HepG2 (cell line): ENCODE data around the gene OVCA2. TPM values are rescaled to one million over a fixed set of nuclear protein-coding genes. Genes with fewer than 3 reads are reported as not detected.

Source experiments
- DNMT1 ChIP-seq: sonication (generic); formaldehyde crosslinking; IDR thresholded peaks from 2 replicates; pipeline ENCODE4 v1.5.1; 2020; ENCODE audit warnings: mild to moderate bottlenecking, missing genetic modification reagents
- IRF9 ChIP-seq: sonication (generic); formaldehyde crosslinking; IDR thresholded peaks from 2 replicates; pipeline ENCODE4 v1.8.0; 2022; ENCODE audit warnings: missing genetic modification reagents, mild to moderate bottlenecking, borderline replicate concordance
- MXD4 ChIP-seq: IDR thresholded peaks from 2 replicates; pipeline ENCODE4 v1.6.1; 2016; ENCODE audit warnings: mild to moderate bottlenecking, missing biosample characterization, missing genetic modification reagents
- PAWR ChIP-seq: sonication (generic); formaldehyde crosslinking; IDR thresholded peaks from 2 replicates; pipeline ENCODE4 v1.4.0; 2020; ENCODE audit warnings: missing genetic modification reagents, mild to moderate bottlenecking, borderline replicate concordance
- RBFOX2 ChIP-seq: fragments of 200-400 bp; formaldehyde crosslinking; IDR thresholded peaks from 2 replicates; pipeline ENCODE4 v1.6.1; 2017; ENCODE audit warnings: low read depth, mild to moderate bottlenecking, low read length
- SMYD3 ChIP-seq: sonication (generic); formaldehyde crosslinking; IDR thresholded peaks from 2 replicates; pipeline ENCODE4 v1.8.1; 2023; ENCODE audit warnings: mild to moderate bottlenecking, missing genetic modification reagents
- TCF7 ChIP-seq: sonication (generic); IDR thresholded peaks from 2 replicates; pipeline ENCODE4 v1.6.1; 2016; ENCODE audit warnings: antibody characterized with exemption, low read depth
- ZC3H4 ChIP-seq: sonication (generic); formaldehyde crosslinking; IDR thresholded peaks from 2 replicates; pipeline ENCODE4 v1.4.0; 2020; ENCODE audit warnings: missing genetic modification reagents, borderline replicate concordance
- ZFP1 ChIP-seq: IDR thresholded peaks from 2 replicates; pipeline ENCODE4 v1.6.1; 2016
- ZKSCAN5 ChIP-seq: sonication (generic); formaldehyde crosslinking; IDR thresholded peaks from 2 replicates; pipeline ENCODE4 v1.5.1; 2020; ENCODE audit warnings: mild to moderate bottlenecking, missing genetic modification reagents
- ZNF280B ChIP-seq: sonication (generic); formaldehyde crosslinking; IDR thresholded peaks from 2 replicates; pipeline ENCODE4 v1.5.0; 2020; ENCODE audit warnings: missing genetic modification reagents, mild to moderate bottlenecking, borderline replicate concordance
- ZNF446 ChIP-seq: sonication (generic); formaldehyde crosslinking; IDR thresholded peaks from 2 replicates; pipeline ENCODE4 v1.5.0; 2020; ENCODE audit warnings: mild to moderate bottlenecking, missing genetic modification reagents
- ZNF570 ChIP-seq: sonication (generic); formaldehyde crosslinking; IDR thresholded peaks from 2 replicates; pipeline ENCODE4 v1.4.0; 2020; ENCODE audit warnings: mild to moderate bottlenecking, missing genetic modification reagents, borderline replicate concordance
- ZNF776 ChIP-seq: sonication (generic); formaldehyde crosslinking; IDR thresholded peaks from 2 replicates; pipeline ENCODE4 v1.4.0; 2020; ENCODE audit warnings: mild to moderate bottlenecking, missing genetic modification reagents
- ZNF883 ChIP-seq: sonication (generic); formaldehyde crosslinking; IDR thresholded peaks from 2 replicates; pipeline ENCODE4 v1.5.1; 2020; ENCODE audit warnings: mild to moderate bottlenecking, missing genetic modification reagents; ENCODE audit errors: not compliant biosample characterization
- polyA plus RNA-seq, 8 experiments: library from polyadenylated mRNA; depleted of rRNA in 3 of 8; stranded (reverse) in 7 of 8; unstranded in 1 of 8; fragments of >200 nt; fragmentation: Illumina TruSeq in 4 of 8; extraction: Trizol in 4 of 8; gene quantifications; 2 replicates each; pipeline versions ENCODE4 v1.2.1 to v1.2.3, GENCODE V29; 2011 to 2016; ENCODE audit warnings: low read depth in 4 of 8, missing spikeins in 1 of 8, mixed read lengths in 1 of 8; ENCODE audit not compliant: insufficient read depth in 1 of 8
- total RNA-seq, 5 experiments: library from RNA; depleted of rRNA; stranded (reverse); fragments of >200 nt; fragmentation: Illumina TruSeq; extraction: Trizol; gene quantifications; 2 replicates each; pipeline ENCODE4 v1.2.3, GENCODE V29; 2016; ENCODE audit warnings: low read depth in 1 of 5
- TF ChIP-seq, protein P1 (sequence below): IDR thresholded peaks from 2 replicates; pipeline ENCODE4 v1.6.1; 2016; ENCODE audit warnings: missing biosample characterization, missing genetic modification reagents, low read depth
- TF ChIP-seq, protein P2 (sequence below): sonication (generic); formaldehyde crosslinking; IDR thresholded peaks from 2 replicates; pipeline ENCODE4 v1.4.0; 2020; ENCODE audit warnings: missing genetic modification reagents
- TF ChIP-seq, protein P3 (sequence below): sonication (generic); formaldehyde crosslinking; IDR thresholded peaks from 2 replicates; pipeline ENCODE4 v1.4.0; 2020; ENCODE audit warnings: mild to moderate bottlenecking, missing genetic modification reagents

Gene OVCA2
- total and polyA plus RNA-seq, 2 of the 13 experiments (the other 11 are each of a cell fraction or from before 2014, with no cell fraction given): 23.7 to 28.2 TPM

GRCh38 chr17:2053380-2054261, 11.8 kb downstream of the OVCA2 start (continued):
- TF ChIP-seq TCF7 (no peak), ZC3H4 (CRISPR knock-in tag) (no peak), SMYD3 (CRISPR knock-in tag) (no peak), ZNF570 (no peak), IRF9 (0 out of 2 replicates have a peak, but pooled peaks have one; percentile 60), PAWR (no peak), ZNF883 (CRISPR knock-in tag) (peak; percentile 56), MXD4 (CRISPR knock-in tag) (no peak), RBFOX2 (no peak), ZFP1 (CRISPR knock-in tag) (no peak), ZNF776 (CRISPR knock-in tag) (peak; percentile 52; the same call in 1 of the 2 replicates), ZNF446 (CRISPR knock-in tag) (no peak), ZKSCAN5 (CRISPR knock-in tag) (no peak), ZNF280B (CRISPR knock-in tag) (no peak), DNMT1 (CRISPR knock-in tag) (no peak)
- TF ChIP-seq, protein P1, sequence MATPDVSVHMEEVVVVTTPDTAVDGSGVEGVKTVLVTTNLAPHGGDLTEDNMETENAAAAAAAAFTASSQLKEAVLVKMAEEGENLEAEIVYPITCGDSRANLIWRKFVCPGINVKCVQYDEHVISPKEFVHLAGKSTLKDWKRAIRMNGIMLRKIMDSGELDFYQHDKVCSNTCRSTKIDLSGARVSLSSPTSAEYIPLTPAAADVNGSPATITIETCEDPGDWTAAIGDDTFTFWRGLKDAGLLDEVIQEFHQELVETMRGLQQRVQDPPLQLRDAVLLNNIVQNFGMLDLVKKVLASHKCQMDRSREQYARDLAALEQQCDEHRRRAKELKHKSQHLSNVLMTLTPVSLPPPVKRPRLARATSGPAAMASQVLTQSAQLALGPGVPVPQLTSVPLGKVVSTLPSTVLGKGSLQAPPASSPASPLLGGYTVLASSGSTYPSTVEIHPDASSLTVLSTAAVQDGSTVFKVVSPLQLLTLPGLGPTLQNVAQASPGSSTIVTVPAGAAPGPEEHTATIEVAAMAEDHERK: no peak
- TF ChIP-seq, protein P2, sequence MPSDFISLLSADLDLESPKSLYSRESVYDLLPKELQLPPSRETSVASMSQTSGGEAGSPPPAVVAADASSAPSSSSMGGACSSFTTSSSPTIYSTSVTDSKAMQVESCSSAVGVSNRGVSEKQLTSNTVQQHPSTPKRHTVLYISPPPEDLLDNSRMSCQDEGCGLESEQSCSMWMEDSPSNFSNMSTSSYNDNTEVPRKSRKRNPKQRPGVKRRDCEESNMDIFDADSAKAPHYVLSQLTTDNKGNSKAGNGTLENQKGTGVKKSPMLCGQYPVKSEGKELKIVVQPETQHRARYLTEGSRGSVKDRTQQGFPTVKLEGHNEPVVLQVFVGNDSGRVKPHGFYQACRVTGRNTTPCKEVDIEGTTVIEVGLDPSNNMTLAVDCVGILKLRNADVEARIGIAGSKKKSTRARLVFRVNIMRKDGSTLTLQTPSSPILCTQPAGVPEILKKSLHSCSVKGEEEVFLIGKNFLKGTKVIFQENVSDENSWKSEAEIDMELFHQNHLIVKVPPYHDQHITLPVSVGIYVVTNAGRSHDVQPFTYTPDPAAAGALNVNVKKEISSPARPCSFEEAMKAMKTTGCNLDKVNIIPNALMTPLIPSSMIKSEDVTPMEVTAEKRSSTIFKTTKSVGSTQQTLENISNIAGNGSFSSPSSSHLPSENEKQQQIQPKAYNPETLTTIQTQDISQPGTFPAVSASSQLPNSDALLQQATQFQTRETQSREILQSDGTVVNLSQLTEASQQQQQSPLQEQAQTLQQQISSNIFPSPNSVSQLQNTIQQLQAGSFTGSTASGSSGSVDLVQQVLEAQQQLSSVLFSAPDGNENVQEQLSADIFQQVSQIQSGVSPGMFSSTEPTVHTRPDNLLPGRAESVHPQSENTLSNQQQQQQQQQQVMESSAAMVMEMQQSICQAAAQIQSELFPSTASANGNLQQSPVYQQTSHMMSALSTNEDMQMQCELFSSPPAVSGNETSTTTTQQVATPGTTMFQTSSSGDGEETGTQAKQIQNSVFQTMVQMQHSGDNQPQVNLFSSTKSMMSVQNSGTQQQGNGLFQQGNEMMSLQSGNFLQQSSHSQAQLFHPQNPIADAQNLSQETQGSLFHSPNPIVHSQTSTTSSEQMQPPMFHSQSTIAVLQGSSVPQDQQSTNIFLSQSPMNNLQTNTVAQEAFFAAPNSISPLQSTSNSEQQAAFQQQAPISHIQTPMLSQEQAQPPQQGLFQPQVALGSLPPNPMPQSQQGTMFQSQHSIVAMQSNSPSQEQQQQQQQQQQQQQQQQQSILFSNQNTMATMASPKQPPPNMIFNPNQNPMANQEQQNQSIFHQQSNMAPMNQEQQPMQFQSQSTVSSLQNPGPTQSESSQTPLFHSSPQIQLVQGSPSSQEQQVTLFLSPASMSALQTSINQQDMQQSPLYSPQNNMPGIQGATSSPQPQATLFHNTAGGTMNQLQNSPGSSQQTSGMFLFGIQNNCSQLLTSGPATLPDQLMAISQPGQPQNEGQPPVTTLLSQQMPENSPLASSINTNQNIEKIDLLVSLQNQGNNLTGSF: no peak
- TF ChIP-seq, protein P3, sequence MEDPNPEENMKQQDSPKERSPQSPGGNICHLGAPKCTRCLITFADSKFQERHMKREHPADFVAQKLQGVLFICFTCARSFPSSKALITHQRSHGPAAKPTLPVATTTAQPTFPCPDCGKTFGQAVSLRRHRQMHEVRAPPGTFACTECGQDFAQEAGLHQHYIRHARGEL (CRISPR knock-in tag): no peak
